Lower leg skin (tissue), 3 donors: ENCODE measurements around the gene AMBRA1.

Experiments used
- CTCF ChIP-seq, 3 donors: fragments of 450-650 bp; IDR thresholded peaks; one replicate each; pipeline ENCODE4 v1.5.1; 2016; ENCODE audit warnings: antibody characterized with exemption in 3 of 3, mild to moderate bottlenecking in 3 of 3, moderate library complexity in 2 of 3
- POLR2A ChIP-seq, 2 donors: fragments of 450-650 bp; IDR thresholded peaks; one replicate each; pipeline ENCODE4 v1.6.1; 2016 to 2017; ENCODE audit warnings: antibody characterized with exemption in 2 of 2, mild to moderate bottlenecking in 1 of 2, moderate library complexity in 1 of 2

- TF ChIP-seq CTCF (IDR thresholded peaks at IDR 0.05) (no peak), POLR2A (IDR thresholded peaks at IDR 0.05) (no peak)
These were observed 101.3 kb downstream of the AMBRA1 start for GRCh38 chr11:46492532-46492931.
